ENCODE results near the gene PHKB. TPM values are rescaled to one million over a fixed set of nuclear protein-coding genes. Genes with fewer than 3 reads are reported as not detected.

The PHKB gene
- total RNA-seq, 1 experiment from 2014 or later, result 38.8 TPM

DNA sequence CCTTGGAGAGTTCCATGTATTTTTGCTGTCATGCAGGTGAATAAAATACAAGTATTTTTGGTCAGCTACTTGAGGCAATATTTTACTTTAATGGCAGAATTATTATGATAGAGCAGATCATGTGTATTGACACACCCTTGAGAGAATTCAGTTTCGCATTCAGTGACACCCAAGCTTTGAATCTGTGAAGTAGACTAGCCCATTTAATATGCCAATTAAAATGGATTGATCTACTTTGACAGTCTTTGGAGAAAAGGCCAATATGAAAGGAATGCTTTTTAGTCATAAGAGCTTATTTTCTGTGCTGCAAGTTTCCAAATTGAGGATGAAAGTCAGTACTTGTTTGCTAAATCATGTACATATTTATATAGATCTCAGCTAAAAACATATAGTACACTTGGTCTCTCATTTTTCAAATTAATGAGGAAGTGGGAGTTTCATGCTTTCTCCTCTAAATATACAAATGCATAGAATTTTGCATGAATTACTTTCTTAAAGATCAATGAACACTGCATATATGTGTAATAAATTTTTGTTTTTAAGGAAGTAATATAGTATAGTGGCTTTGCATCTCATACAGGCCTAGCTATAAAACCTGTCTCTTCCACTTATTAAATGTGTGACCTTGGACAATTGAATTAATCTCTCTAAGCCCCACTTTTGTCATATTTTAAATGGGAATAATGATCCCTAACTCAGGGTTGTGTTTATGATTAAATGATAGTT is 161.5 kb downstream of the PHKB start:
- Histone ChIP-seq H2AFZ (ENCODE audit: low read length) (no peak overlapping the region), H3K4me2 (ENCODE audit: insufficient read depth, insufficient read length, low read length) (no peak overlapping the region), H3K4me1 (ENCODE audit: insufficient read depth, low read length) (0 out of 2 replicates have a peak, but pooled peaks cover 5% of the 10 kb centered on the region), H2BK120ac (ENCODE audit: low read depth, low read length, poor library complexity, severe bottlenecking) (no peak overlapping the region), H3K9ac (ENCODE audit: extremely low read depth, insufficient read length, low read length) (no peak overlapping the region), H2BK12ac (ENCODE audit: insufficient read length, low read depth, low read length) (no peak overlapping the region), H3K27me3 (ENCODE audit: insufficient read depth, low read length) (no peaks in the 10 kb centered on the region), H2BK15ac (ENCODE audit: low read depth, low read length) (no peak overlapping the region), H4K5ac (ENCODE audit: insufficient read length, low read depth, low read length) (no peak overlapping the region), H4K91ac (ENCODE audit: insufficient read length, low read depth, low read length) (no peak overlapping the region), H2BK20ac (ENCODE audit: low read depth, low read length, poor library complexity, severe bottlenecking) (no peak overlapping the region), H2BK5ac (ENCODE audit: insufficient read length, low read length) (no peak overlapping the region), H2AK5ac (ENCODE audit: insufficient read length, low read length) (no peak overlapping the region), H3K23ac (ENCODE audit: insufficient read length, low read depth, low read length) (no peak overlapping the region), H3K14ac (ENCODE audit: insufficient read depth, low read length) (no peak overlapping the region), H3K79me2 (ENCODE audit: insufficient read depth, low read length) (no peaks in the 10 kb centered on the region), H4K20me1 (ENCODE audit: control insufficient read depth, insufficient read depth, insufficient read length) (no peaks in the 10 kb centered on the region), H3K56ac (ENCODE audit: insufficient read length, low read depth, low read length) (no peak overlapping the region), H3K27ac (ENCODE audit: insufficient read length, low read depth, low read length) (no peak overlapping the region), H3K9me3 (ENCODE audit: control insufficient read depth, low read depth, low read length) (no peaks in the 10 kb centered on the region), H4K8ac (replicated peaks; ENCODE audit: insufficient read length, low read depth, low read length) (no peak overlapping the region), H3K23me2 (ENCODE audit: insufficient read length, low read depth, low read length, poor library complexity, severe bottlenecking) (no peaks in the 10 kb centered on the region), H3K18ac (ENCODE audit: insufficient read length, low read depth, low read length) (no peak overlapping the region), H3K4ac (ENCODE audit: low read depth, low read length) (no peak overlapping the region), H3K79me1 (ENCODE audit: insufficient read depth, low read depth, low read length, poor library complexity, severe bottlenecking) (no peaks in the 10 kb centered on the region), H3T11ph (ENCODE audit: low read length) (no peak overlapping the region)
- Mint-ChIP-seq H3K4me3 (no peak overlapping the region), H3K36me3 (ENCODE audit: insufficient read depth in 1 of 3, low read depth in 3 of 3) (0 out of 7 replicates have a peak, but pooled peaks cover 0 to under 1% (median 0%) of the 10 kb centered on the region in 3 experiments), H3K9me3 (no peaks in the 10 kb centered on the region), H3K4me1 (peaks cover 19 to 25% of the 10 kb centered on the region in 2 experiments), H3K27ac (no peak overlapping the region), H3K27me3 (ENCODE audit: low read depth) (no peaks in the 10 kb centered on the region)
- no CpG with 5 or more reads among the region's 1 CpG for WGBS (ENCODE audit: extremely low coverage, insufficient read length, low lambda C conversion rate)
- no peak for DNase-seq
- TF ChIP-seq, protein P1, sequence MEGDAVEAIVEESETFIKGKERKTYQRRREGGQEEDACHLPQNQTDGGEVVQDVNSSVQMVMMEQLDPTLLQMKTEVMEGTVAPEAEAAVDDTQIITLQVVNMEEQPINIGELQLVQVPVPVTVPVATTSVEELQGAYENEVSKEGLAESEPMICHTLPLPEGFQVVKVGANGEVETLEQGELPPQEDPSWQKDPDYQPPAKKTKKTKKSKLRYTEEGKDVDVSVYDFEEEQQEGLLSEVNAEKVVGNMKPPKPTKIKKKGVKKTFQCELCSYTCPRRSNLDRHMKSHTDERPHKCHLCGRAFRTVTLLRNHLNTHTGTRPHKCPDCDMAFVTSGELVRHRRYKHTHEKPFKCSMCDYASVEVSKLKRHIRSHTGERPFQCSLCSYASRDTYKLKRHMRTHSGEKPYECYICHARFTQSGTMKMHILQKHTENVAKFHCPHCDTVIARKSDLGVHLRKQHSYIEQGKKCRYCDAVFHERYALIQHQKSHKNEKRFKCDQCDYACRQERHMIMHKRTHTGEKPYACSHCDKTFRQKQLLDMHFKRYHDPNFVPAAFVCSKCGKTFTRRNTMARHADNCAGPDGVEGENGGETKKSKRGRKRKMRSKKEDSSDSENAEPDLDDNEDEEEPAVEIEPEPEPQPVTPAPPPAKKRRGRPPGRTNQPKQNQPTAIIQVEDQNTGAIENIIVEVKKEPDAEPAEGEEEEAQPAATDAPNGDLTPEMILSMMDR (conservative IDR thresholded peaks at IDR 0.05), result no peak
